GM12872 (cell line): Measurements from ENCODE around the gene AFF2.

ENCODE experiments used
- CTCF ChIP-seq: IDR thresholded peaks from 3 replicates; pipeline ENCODE4 v1.5.1; 2011; ENCODE audit warnings: low read depth, mild to moderate bottlenecking, low read length, moderate library complexity; ENCODE audit not compliant: insufficient read depth

Gene AFF2

GRCh38 chrX:148615491-148615890, 115.1 kb downstream of the AFF2 start:
- no peak for TF ChIP-seq CTCF

- no peak for TF ChIP-seq CTCF
Measured at GRCh38 chrX:148618470-148619445, 118.3 kb downstream of the AFF2 start.

DNA sequence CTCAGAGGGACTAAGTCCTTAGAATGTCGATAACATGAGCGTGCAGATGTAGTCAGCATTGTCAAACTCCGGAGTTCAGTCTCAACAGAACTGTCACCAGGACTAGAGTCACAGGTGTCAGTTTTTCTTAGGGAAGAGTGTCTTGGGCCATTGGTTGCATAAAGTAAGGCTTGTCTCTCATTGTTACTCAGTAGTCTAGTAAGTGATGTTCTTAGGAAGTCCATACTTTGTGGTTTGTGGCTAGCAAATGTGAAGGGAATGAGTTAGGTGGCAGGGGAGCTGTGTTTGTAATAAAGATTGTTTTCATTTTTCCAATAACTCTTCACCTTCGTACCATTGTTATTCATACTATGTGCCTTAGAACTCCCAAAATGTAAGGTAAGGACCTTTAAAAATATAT, 119.6 kb downstream of the AFF2 start:
- TF ChIP-seq CTCF, result no peak

GRCh38 chrX:148624951-148625474, 124.6 kb downstream of the AFF2 start:
- no peak for TF ChIP-seq CTCF

DNA sequence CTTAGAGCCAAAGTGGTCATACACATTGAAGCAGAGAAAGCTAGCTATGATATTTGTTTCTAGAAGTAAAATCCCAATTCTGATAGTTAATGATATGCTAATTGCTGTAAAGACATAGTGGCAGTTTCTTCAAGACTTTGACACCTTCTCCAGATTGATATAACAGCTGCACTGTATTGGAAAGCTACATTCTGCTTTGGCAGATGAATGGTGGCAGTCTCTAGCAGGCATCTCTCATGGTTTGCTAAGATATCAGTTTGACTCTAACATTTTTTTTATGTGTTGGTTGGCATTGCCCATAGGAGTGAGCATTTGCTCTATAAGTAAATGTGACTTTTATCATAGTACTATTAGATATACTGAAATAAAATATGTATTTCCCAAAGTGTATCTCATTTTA, 128.2 kb downstream of the AFF2 start:
- no peak for TF ChIP-seq CTCF

GRCh38 chrX:148629434-148629833, 129.0 kb downstream of the AFF2 start:
- no peak for TF ChIP-seq CTCF

DNA sequence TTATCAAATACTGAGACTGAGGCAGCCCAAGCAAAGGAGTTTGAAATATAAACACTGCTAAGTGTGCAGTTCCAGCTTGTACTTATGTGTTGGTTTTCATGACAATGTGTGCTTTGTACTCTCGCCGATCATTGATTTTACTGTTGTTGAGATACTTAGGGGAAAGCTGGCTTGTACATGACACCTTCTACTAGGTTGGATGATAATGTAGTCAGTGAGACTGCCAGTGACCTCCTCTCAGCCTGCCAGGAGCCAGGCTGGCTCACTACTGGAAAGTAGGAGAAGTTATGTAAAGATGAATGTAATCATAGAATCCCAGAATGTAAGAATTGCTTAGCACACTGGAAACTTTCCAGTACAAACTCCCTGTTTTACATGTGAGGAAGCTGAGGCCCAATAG, 132.0 kb downstream of the AFF2 start:
- no peak for TF ChIP-seq CTCF
